GM19324 (cell line): Measurements from ENCODE around the gene PAQR8.

Source experiments
- ATAC-seq: cut with Tn5 transposase; IDR thresholded peaks from one replicate; pipeline ENCODE4 v1.9.1; 2021; ENCODE audit warnings: mild to moderate bottlenecking, moderate library complexity; ENCODE audit not compliant: unreplicated experiment, low FRiP score

The PAQR8 gene

GRCh38 chr6:52457096-52457495, 95.1 kb downstream of the PAQR8 start:
- no peak for ATAC-seq
